GM18505 (cell line): Measurements from ENCODE around the gene NBDY.
A peak's percentile ranks its signal among the peaks of the same experiment; 100 is the strongest.

Experiments used
- ATAC-seq: cut with Tn5 transposase; IDR thresholded peaks from one replicate; pipeline ENCODE4 v1.9.1; 2021; ENCODE audit not compliant: unreplicated experiment
- POLR2A ChIP-seq: IDR thresholded peaks from 4 replicates; pipeline ENCODE4 v1.6.1; 2011; ENCODE audit warnings: borderline replicate concordance; ENCODE audit not compliant: insufficient read depth, insufficient read length; ENCODE audit errors: extremely low read depth

The NBDY gene

DNA sequence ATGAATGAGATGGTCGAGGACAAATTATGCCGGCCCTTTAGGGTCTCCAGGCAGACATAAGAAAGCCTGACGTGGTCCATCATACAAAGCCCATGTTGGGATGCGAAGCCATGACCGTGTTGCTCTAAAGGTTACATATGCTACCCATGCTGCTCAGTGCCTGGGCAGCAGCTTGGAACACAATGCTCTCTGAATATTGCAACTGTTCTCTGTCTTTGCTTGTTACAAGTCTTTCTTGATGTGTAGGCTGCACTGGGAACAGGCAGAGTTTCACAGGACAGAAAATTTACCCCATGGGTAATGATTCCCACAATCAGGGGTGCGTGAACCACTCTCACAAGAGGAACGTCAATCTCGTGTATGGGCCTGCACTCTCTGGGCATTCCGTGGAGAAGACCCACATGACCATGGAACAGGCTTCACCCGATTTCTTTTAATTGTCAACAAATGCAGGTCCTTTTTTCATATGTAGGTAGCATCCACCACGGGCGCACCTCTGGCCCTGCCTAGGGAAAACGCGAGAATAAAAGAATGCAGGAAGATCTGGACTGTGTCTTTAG is 66.3 kb downstream of the NBDY start:
- no peak for TF ChIP-seq POLR2A
- no peak for ATAC-seq

DNA sequence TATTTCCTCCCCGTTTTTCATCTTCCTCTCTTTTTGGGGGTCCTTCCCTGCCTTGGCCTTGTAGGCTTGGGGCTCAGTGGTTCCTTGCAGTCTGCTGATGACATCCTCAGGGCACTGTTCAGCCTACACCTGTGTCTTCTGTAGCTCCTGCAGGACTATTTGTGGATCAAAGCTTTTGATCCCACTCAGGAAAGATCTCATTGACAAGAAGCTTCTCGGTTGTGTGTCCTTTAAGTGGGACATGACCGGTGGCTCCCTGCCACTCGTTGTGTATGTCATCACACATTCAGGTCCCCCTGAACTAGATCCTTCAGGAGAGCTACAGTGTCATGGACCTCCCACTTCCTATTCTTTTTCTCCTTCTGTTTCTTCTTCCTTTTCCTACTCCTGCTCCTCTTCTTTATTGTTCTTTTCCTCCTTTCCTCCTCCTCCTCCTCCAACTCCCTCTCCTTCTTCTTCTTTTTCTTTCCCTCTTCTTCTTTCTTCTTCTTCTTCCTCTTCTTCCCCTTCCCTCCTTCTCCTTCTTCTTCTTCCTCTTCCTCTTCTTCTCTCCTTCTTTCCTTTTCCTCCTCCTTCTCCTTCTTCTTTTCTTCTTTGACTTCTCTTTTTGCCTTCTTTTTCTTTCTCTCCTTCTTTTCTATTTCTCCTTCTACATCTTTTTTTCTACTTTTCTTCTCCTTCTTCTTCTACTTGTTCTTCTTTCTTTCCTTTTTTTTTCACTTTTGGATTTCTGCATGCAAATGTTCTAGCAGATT is 67.8 kb downstream of the NBDY start:
- ATAC-seq = no peak
- no peak for TF ChIP-seq POLR2A

DNA sequence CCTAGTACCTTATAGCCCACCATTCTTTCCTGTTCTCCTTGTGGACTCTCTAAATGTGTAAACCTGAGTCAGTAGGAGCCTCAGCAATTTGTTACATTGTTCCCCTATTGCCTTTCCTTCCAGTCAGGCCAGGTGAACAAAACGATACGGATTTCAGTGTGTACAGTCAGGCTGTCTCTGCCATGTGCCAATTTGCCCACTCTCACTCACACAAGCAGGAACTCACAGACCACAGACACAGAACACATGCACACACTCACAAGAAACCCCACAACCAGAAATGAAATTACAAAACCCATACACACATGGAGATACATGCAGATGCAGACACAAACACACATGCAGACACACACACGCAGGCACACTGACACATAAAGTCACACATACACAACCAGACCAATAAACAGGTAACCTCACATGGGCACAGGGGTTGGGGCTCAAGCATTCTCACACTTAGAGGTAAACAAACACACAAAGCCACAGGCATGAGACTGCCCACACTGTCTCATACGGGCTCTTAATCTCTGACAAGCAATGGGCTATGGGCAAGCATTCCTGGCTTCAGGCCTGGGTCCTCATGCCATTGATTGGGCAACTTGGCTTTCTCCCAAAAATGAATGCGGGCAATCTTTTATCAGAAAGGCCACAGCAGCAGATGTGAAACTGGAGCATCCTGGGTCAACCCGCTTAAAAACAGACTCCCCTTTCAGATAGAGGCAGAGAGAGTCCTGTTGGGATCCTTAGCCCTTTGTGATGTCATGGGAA is 68.7 kb downstream of the NBDY start:
- no peak for TF ChIP-seq POLR2A
- ATAC-seq = no peak

DNA sequence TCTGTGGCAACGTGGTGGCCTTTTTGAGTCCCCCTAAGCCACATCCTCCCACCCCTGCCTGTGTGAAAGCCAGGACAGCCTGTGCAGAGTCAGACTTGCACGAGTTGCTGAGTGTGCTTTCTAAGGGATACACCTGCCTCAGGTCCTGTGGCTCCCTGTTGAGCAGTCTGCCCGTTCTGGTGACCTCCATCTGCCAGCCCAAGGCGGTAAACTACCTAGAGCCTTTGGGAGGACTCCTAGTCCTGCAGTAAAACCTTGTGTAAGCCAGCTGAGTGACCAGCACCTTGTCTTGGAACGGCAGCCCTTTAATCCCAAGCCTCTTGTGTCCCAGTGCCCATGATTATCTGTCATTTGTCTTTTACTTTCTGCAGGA is 69.3 kb downstream of the NBDY start:
- TF ChIP-seq POLR2A = no peak

DNA sequence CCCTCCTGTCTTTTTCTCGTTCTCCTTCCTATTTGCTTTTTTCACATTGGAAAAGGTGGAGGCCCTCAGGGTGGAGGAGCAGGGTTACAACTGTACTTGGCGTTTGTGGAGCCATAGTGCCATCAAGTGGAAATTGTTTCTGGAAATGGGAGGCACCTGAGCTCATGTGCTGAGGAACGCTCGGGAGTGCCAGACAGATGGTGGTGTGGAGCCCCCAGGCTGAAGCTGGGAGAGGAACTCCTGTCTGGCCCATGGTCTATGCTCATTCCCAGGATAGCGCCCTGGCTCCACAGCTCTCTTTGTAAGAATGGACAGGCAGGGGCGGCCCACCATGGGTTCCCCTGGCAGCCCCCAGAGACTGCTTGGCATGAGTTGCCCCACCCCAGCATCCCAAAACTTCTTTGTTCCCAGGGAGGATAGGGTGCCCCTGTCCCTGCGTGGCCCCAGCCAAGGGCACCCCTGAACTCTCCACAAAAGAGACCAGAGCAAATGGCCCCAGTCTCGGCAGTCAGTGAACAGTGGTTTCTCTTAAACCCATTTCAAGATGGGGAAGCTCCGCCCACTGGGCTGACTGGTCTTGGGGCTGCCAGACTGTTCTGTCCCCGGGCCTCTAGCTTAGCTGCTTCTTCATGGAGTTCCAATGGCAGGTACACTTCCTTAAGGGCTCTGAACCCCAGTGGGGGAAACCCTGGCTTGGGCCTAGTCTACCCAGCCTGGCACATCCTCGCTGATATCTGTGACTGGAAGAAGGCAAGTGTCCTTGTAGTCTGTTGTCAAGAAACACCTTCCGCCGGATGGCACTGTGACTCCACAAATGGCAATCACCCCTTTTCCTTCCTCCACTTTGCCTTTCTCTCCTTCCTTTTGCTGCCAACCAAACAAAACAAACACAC is 70.1 kb downstream of the NBDY start:
- TF ChIP-seq POLR2A = no peak
- no peak for ATAC-seq

More for the DNA sequence above, 69.3 kb downstream of the NBDY start:
- no peak for ATAC-seq

DNA sequence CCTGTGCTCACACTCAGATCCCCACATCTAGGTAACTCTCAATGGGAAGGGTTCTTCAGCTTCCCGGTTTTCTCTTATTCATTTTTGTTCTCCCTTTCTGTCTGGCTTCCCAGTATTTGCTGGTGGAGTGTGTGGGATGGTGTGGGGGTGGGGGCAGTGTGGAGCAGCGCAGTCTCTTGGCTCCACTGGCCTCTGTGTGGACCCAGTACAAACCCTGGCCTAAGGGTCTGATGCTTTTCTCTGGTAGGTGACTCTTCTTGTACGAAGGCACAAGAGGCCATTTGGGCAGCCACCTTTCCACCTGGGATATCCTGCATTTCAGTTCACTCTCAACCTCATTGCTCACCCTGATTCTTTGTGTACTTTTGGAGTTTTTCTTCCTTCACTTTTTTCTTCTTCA is 71.3 kb downstream of the NBDY start:
- ATAC-seq = no peak
- TF ChIP-seq POLR2A = no peak

DNA sequence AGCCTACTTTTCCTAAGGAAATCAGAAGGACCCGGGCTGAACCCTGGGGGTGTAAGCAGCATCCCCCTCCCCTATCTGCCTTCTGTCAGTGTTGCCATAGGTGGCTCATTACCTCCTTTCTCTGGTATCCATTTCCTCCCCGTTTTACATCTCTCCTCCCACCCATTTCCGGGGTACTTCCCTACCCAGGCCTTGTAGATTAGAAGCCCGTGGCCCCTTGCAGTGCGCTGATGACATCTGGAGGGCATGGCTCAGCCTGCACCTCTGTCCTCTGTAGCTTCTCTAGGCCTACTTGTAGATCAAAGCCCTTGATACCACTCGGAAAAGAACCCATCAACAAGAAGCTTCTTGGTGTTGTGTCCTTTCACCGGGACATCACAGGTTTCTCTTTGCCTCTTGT is 71.8 kb downstream of the NBDY start:
- TF ChIP-seq POLR2A = no peak
- no peak for ATAC-seq

DNA sequence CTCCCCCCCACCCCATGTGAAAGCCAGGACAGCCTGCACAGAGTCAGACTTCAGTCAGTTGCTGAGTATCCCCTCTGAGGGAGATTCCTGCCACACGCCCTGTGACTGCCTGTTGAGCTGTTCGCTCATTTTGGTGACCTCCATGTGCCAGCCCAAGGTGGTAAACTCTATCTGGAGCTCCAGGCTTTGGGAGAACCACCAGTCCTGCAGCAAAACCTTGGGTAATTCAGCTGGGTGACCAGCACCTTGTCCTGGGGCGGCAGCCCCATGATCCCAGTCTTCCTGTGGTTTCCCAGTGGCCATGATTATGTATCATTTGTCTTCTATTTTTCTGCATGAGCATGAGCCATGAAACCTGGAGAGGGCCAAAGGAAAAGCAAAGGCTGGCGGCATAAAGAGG is 73.4 kb downstream of the NBDY start:
- no peak for ATAC-seq
- no peak for TF ChIP-seq POLR2A

DNA sequence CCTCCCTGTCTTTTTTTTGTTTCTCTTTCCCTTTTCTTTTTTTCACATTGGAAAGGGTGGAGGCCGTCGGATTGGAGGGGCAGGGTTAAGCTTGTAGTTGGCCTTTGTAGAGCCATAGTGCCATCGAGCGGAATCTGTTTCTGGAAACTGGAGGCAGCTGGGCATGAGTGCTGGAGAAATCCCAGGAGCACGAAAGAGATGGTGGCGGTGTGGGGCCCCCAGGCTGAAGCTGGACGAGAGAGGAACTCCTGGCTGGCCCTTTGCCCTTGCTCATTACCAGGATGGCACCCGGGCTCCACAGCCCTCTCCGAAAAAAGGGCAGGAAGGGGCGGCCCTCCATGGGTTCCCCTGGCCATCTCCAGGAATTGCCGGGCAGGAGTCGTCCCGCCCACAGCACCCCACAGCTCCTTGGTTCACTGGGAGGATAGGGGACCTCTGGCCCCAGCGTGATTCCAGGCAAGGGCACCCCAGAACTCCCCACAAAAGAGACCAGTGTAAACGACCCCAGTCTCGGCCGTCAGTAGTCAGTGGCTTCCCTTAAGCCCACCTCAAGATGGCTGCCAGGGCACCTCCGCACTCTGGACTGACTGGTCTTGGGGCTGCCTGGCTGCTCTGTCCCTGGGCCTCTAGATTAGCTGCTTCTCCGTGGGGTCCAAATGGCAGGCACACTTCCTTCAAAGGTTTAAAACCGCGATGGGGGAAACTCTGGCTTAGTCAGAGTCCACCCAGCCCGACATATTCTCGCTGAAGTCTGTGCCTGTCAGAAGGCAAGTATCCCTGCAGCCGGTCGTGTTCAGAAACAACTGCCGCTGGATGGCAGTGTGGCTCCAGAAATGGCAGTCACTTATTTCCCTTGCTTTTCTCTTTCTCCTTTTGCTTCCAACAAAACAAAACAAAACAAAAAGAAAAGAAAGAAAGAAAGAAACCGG is 74.1 kb downstream of the NBDY start:
- TF ChIP-seq POLR2A = no peak

DNA sequence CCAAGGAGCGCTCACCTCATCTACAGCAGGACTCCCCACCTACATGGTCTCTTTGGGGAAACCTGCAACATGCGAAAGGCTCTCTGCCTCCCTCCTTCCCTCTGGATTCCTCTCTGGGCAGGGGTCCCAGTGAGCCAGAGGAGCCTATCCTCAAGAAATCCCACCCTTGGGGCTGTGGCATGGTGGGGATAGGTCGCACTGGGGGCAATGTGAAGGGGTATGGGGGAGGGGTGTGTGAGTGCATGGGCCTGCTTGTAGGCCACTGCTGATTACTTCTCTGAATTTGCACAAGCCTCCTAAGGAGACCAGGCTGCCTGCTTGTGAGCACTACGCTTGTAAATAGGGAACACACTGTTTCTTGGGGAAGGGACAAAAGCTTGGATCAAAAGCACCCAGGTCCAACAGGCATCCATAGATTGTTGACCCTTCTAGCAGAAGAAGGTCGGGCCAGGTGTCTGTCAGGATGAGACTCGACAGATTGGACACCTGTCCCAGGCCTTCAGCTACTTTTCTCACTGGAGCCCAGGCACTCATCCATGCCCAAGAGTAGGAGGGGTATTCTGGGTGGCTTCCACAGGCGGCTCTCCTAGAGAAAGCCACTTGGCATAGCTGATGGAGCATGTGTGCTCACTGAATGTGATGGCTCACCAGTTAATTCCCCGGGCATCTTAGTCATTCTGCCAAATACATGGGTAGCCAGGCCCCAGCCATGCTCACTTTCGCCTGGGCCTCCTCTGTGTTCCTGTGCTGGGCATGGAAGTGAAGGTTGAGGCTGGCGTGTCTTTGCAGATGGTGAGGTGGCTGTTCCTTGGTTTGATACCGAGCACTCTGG is 75.0 kb downstream of the NBDY start:
- no peak for TF ChIP-seq POLR2A
- ATAC-seq = peak; percentile 2

More for the DNA sequence above, 74.1 kb downstream of the NBDY start:
- peak; percentile 53 for ATAC-seq

DNA sequence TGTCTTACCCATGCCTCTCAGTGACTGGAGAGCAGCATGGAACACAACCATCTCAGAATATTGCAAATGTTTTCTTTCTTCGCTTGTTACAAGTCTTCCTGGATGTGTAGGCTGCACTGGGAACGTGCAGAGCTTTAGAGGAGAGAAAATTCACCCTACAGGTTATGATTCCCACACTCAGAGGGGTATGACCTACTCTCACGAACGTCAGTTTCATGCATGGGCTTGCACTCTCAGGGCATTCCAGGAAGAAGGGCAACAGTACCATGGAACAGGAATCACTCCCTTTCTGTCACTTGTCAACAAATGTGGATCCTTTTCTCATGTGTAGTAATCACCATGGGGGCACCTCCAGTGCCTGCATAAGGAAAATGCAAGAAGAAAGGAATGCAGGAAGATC is 75.8 kb downstream of the NBDY start:
- no peak for TF ChIP-seq POLR2A

More for the DNA sequence above, 75.8 kb downstream of the NBDY start:
- ATAC-seq = no peak
